HUES6 (cell line): ENCODE measurements around the gene SPOCK1.

Experiments
- H3K27ac ChIP-seq: 2 replicates; pipeline ENCODE4 v1.7.0; 2013; ENCODE audit warnings: low read depth, mild to moderate bottlenecking, low read length, inconsistent platforms
- H3K27me3 ChIP-seq: 2 replicates; pipeline ENCODE4 v1.6.1; 2013; ENCODE audit warnings: low read length; ENCODE audit not compliant: control insufficient read depth, insufficient read depth
- H3K36me3 ChIP-seq: 2 replicates; pipeline ENCODE4 v1.6.1; 2013; ENCODE audit warnings: low read length; ENCODE audit not compliant: control insufficient read depth, insufficient read depth
- H3K4me1 ChIP-seq: 2 replicates; pipeline ENCODE4 v1.6.1; 2013; ENCODE audit warnings: low read length; ENCODE audit not compliant: control insufficient read depth, insufficient read depth
- H3K4me3 ChIP-seq: 2 replicates; pipeline ENCODE4 v1.5.1; 2013; ENCODE audit warnings: low read depth, low read length
- H3K9ac ChIP-seq: one replicate; pipeline ENCODE4 v1.6.1; 2013; ENCODE audit warnings: mild to moderate bottlenecking, low read length
- H3K9me3 ChIP-seq: 2 replicates; pipeline ENCODE4 v1.6.1; 2013; ENCODE audit warnings: low read depth, low read length; ENCODE audit not compliant: control insufficient read depth, insufficient read depth

Gene SPOCK1

GRCh38 chr5:137412136-137412535 is 87.0 kb downstream of the SPOCK1 start:
- H3K9ac ChIP-seq = no peak overlapping the region
- no peak overlapping the region for H3K27ac ChIP-seq
- no peaks in the 10 kb centered on the region for H3K27me3 ChIP-seq
- H3K4me1 ChIP-seq = no peaks in the 10 kb centered on the region
- H3K9me3 ChIP-seq = no peaks in the 10 kb centered on the region
- H3K36me3 ChIP-seq = no peaks in the 10 kb centered on the region
- no peak overlapping the region for H3K4me3 ChIP-seq

GRCh38 chr5:137410234-137411010 is 88.7 kb downstream of the SPOCK1 start:
- Histone ChIP-seq H3K4me1 (no peaks in the 10 kb centered on the region), H3K27me3 (no peaks in the 10 kb centered on the region), H3K4me3 (no peak overlapping the region)

GRCh38 chr5:137409736-137410135 is 89.4 kb downstream of the SPOCK1 start:
- Histone ChIP-seq H3K27me3 (no peaks in the 10 kb centered on the region), H3K27ac (no peak overlapping the region), H3K9ac (no peak overlapping the region), H3K4me1 (no peaks in the 10 kb centered on the region), H3K9me3 (no peaks in the 10 kb centered on the region), H3K4me3 (no peak overlapping the region), H3K36me3 (no peaks in the 10 kb centered on the region)

More at GRCh38 chr5:137410234-137411010, 88.7 kb downstream of the SPOCK1 start:
- Histone ChIP-seq H3K27ac (no peak overlapping the region), H3K9me3 (no peaks in the 10 kb centered on the region), H3K9ac (no peak overlapping the region), H3K36me3 (no peaks in the 10 kb centered on the region)

GRCh38 chr5:137407090-137407489 is 92.0 kb downstream of the SPOCK1 start:
- no peaks in the 10 kb centered on the region for H3K27me3 ChIP-seq

GRCh38 chr5:137405393-137405792 is 93.7 kb downstream of the SPOCK1 start:
- H3K4me1 ChIP-seq = no peaks in the 10 kb centered on the region
- H3K4me3 ChIP-seq = no peak overlapping the region
- no peak overlapping the region for H3K9ac ChIP-seq
- no peaks in the 10 kb centered on the region; the same call in 1 of the 2 replicates for H3K27me3 ChIP-seq
- H3K27ac ChIP-seq = no peak overlapping the region
- H3K9me3 ChIP-seq = no peaks in the 10 kb centered on the region
- H3K36me3 ChIP-seq = no peaks in the 10 kb centered on the region

More at GRCh38 chr5:137407090-137407489, 92.0 kb downstream of the SPOCK1 start:
- Histone ChIP-seq H3K4me1 (no peaks in the 10 kb centered on the region), H3K36me3 (no peaks in the 10 kb centered on the region), H3K27ac (no peak overlapping the region), H3K9me3 (no peaks in the 10 kb centered on the region), H3K4me3 (no peak overlapping the region), H3K9ac (no peak overlapping the region)

- Histone ChIP-seq H3K36me3 (no peaks in the 10 kb centered on the region), H3K9ac (no peak overlapping the region), H3K9me3 (no peaks in the 10 kb centered on the region), H3K4me1 (no peaks in the 10 kb centered on the region), H3K27ac (no peak overlapping the region), H3K4me3 (no peak overlapping the region), H3K27me3 (peaks cover 7% of the 10 kb centered on the region; the same call in 1 of the 2 replicates)
Measured at GRCh38 chr5:137403869-137404268, 95.3 kb downstream of the SPOCK1 start.

GRCh38 chr5:137402436-137403187 is 96.5 kb downstream of the SPOCK1 start:
- no peaks in the 10 kb centered on the region for H3K36me3 ChIP-seq
- no peaks in the 10 kb centered on the region for H3K4me1 ChIP-seq
- no peak overlapping the region for H3K27ac ChIP-seq
- H3K9ac ChIP-seq = no peak overlapping the region
- no peaks in the 10 kb centered on the region for H3K9me3 ChIP-seq
- no peak overlapping the region for H3K4me3 ChIP-seq
- H3K27me3 ChIP-seq = peaks cover 7% of the 10 kb centered on the region; the same call in 1 of the 2 replicates

- no peak overlapping the region for H3K27ac ChIP-seq
- H3K9ac ChIP-seq = no peak overlapping the region
- H3K4me3 ChIP-seq = no peak overlapping the region
- H3K4me1 ChIP-seq = no peaks in the 10 kb centered on the region
- H3K27me3 ChIP-seq = peaks cover 9% of the 10 kb centered on the region; the same call in 1 of the 2 replicates
- H3K36me3 ChIP-seq = no peaks in the 10 kb centered on the region
- no peaks in the 10 kb centered on the region for H3K9me3 ChIP-seq
Measured at GRCh38 chr5:137401946-137402345, 97.2 kb downstream of the SPOCK1 start.

- Histone ChIP-seq H3K27me3 (peaks cover 10% of the 10 kb centered on the region; the same call in 1 of the 2 replicates), H3K4me3 (no peak overlapping the region), H3K9me3 (no peaks in the 10 kb centered on the region), H3K27ac (no peak overlapping the region), H3K36me3 (no peaks in the 10 kb centered on the region), H3K9ac (no peak overlapping the region), H3K4me1 (no peaks in the 10 kb centered on the region)
Measured at GRCh38 chr5:137400571-137400970, 98.6 kb downstream of the SPOCK1 start.

GRCh38 chr5:137399911-137400310 is 99.2 kb downstream of the SPOCK1 start:
- Histone ChIP-seq H3K4me1 (no peaks in the 10 kb centered on the region), H3K27me3 (peaks cover 10% of the 10 kb centered on the region; the same call in 1 of the 2 replicates), H3K36me3 (no peaks in the 10 kb centered on the region), H3K27ac (no peak overlapping the region), H3K4me3 (no peak overlapping the region), H3K9me3 (no peaks in the 10 kb centered on the region), H3K9ac (no peak overlapping the region)

GRCh38 chr5:137398751-137399150 is 100.4 kb downstream of the SPOCK1 start:
- H3K4me3 ChIP-seq = no peak overlapping the region
- peaks cover 10% of the 10 kb centered on the region; the same call in 1 of the 2 replicates for H3K27me3 ChIP-seq
- H3K36me3 ChIP-seq = no peaks in the 10 kb centered on the region
- H3K4me1 ChIP-seq = no peaks in the 10 kb centered on the region
- no peak overlapping the region for H3K27ac ChIP-seq
- H3K9me3 ChIP-seq = no peaks in the 10 kb centered on the region
- no peak overlapping the region for H3K9ac ChIP-seq
